Panc1 (cell line): ENCODE data around the gene TXNIP. TPM values are rescaled to one million over a fixed set of nuclear protein-coding genes. Genes with fewer than 3 reads are reported as not detected.
A peak's percentile ranks its signal among the peaks of the same experiment; 100 is the strongest.

Source experiments
- ATAC-seq: fragments of 200-7000 bp; cut with Tn5 transposase; 2 replicates; pipeline ENCODE4 v1.9.1; 2020; ENCODE audit warnings: mild to moderate bottlenecking, moderate library complexity
- BruUV-seq: library from RNA; stranded (reverse); fragments of 400-500 nt; replicated peaks from 2 replicates; lab custom pipeline; 2021; lab: Mats Ljungman, UMichigan
- CTCF ChIA-PET: fragments of 300-600 bp; sonication (Branson Sonifier 250); formaldehyde crosslinking; loops from one replicate; lab custom pipeline; 2022; ENCODE audit warnings: antibody characterized with exemption; lab: Charles Lee
- POLR2A ChIA-PET: fragments of 300-600 bp; sonication (Branson Sonifier 250); formaldehyde crosslinking; loops from one replicate; lab custom pipeline; 2022; ENCODE audit warnings: antibody characterized with exemption; lab: Charles Lee
- DNase-seq: peaks from one replicate; pipeline ENCODE4 v3.0.0-alpha.2; 2010; ENCODE audit warnings: low read depth, low spot score
- H3K27ac ChIP-seq: 2 replicates; pipeline ENCODE4 v1.5.1; 2011; ENCODE audit warnings: mild to moderate bottlenecking, low read length, inconsistent platforms
- H3K27me3 ChIP-seq: fragments of 200-500 bp; sonication (Bioruptor generic); 2 replicates; pipeline ENCODE4 v1.6.0; 2014; ENCODE audit warnings: low read length, inconsistent platforms; ENCODE audit not compliant: control insufficient read depth, insufficient read depth
- H3K36me3 ChIP-seq: fragments of 200-500 bp; sonication (Bioruptor generic); 2 replicates; pipeline ENCODE4 v1.5.1; 2014; ENCODE audit warnings: inconsistent platforms, mild to moderate bottlenecking, low read length, moderate library complexity; ENCODE audit not compliant: control insufficient read depth, insufficient read depth
- H3K4me1 ChIP-seq: 2 replicates; pipeline ENCODE4 v1.5.1; 2011; ENCODE audit warnings: inconsistent platforms, mild to moderate bottlenecking, low read length, moderate library complexity; ENCODE audit not compliant: control insufficient read depth, insufficient read depth
- H3K4me3 ChIP-seq, 2 experiments: 2 replicates each; pipeline ENCODE4 v1.5.1; 2011 to 2012; ENCODE audit warnings: low read depth in 2 of 2, low read length in 2 of 2, mild to moderate bottlenecking in 2 of 2, inconsistent platforms in 1 of 2, moderate library complexity in 1 of 2
- H3K9me3 ChIP-seq: fragments of 200-500 bp; sonication (Bioruptor generic); 2 replicates; pipeline ENCODE4 v1.5.1; 2014; ENCODE audit warnings: low read depth, mild to moderate bottlenecking, inconsistent platforms, low read length, moderate library complexity; ENCODE audit not compliant: control insufficient read depth, insufficient read depth
- CTCF ChIP-seq: fragments of 450-650 bp; IDR thresholded peaks from 2 replicates; pipeline ENCODE4 v1.5.1; 2017; ENCODE audit warnings: mild to moderate bottlenecking
- POLR2AphosphoS5 ChIP-seq: IDR thresholded peaks from 2 replicates; pipeline ENCODE4 v1.6.1; 2012; ENCODE audit warnings: mild to moderate bottlenecking, low read depth, low read length, moderate library complexity
- REST ChIP-seq, 2 experiments: IDR thresholded peaks; 2 replicates each; pipeline ENCODE4 v1.6.1; 2011 to 2012; ENCODE audit warnings: low read depth in 2 of 2, control low read depth in 1 of 2, low read length in 1 of 2, mild to moderate bottlenecking in 1 of 2, moderate library complexity in 1 of 2; ENCODE audit not compliant: insufficient read depth in 1 of 2
- SIN3A ChIP-seq: IDR thresholded peaks from 2 replicates; pipeline ENCODE4 v1.6.1; 2012; ENCODE audit warnings: low read depth, mild to moderate bottlenecking, low read length, moderate library complexity, borderline replicate concordance; ENCODE audit not compliant: insufficient read depth
- TCF7L2 ChIP-seq: IDR thresholded peaks from 2 replicates; pipeline ENCODE4 v1.6.1; 2011; ENCODE audit warnings: mild to moderate bottlenecking, low read depth, low read length, inconsistent platforms
- in situ Hi-C: cut with HindIII; loops from 2 replicates; pipeline ENCODE4 v1.10.0; 2016; ENCODE audit warnings: low sequenced_read_pairs, low pct_unique_long_range_greater_than_20kb
- intact Hi-C: fragments of 100-400 bp; cut with micrococcal nuclease; formaldehyde crosslinking; loops from one replicate; pipeline ENCODE4 v1.10.0; 2022; ENCODE audit not compliant: unreplicated experiment
- total RNA-seq: library from RNA; stranded (reverse); gene quantifications from one replicate; pipeline ENCODE4 v1.2.1, GENCODE V29; 2021; ENCODE audit not compliant: unreplicated experiment

Gene TXNIP
- total RNA-seq, 1 experiment from 2014 or later = 15.2 TPM

- no peak overlapping the region for H3K27ac ChIP-seq
- DNase-seq (no peak), ATAC-seq (no peak)
- in situ Hi-C loops = no loop called here
- intact Hi-C loops = loop anchor here (5.0 kb wide), 3 partner anchors 36 to 166 kb away; partner anchors contain the start of gene NUDT17
- H3K9me3 ChIP-seq = no peaks in the 10 kb centered on the region
- no peak for TF ChIP-seq CTCF
- no peak for TF ChIP-seq POLR2AphosphoS5
- no peak for TF ChIP-seq TCF7L2
- no peak for TF ChIP-seq SIN3A
- no peak for TF ChIP-seq REST (IDR thresholded peaks at IDR 0.05; ENCODE audit: insufficient read depth in 1 of 2, low read depth in 2 of 2, low read length in 1 of 2)
- H3K4me1 ChIP-seq = no peaks in the 10 kb centered on the region
- BruUV-seq = no TSS peak
- CTCF ChIA-PET = interaction anchor here (0.8 kb wide), 1 partner anchor 168 kb away, joined by 5 read pairs; the partner anchor contains the start of gene NUDT17
- H3K4me3 ChIP-seq = no peak overlapping the region
- H3K27me3 ChIP-seq = peaks cover 2% of the 10 kb centered on the region; the same call in 1 of the 2 replicates
- POLR2A ChIA-PET = no interaction called here
- H3K36me3 ChIP-seq = no peaks in the 10 kb centered on the region
Observed at GRCh38 chr1:146013559-146013922, 17.2 kb upstream of the TXNIP start.

- intact Hi-C loops (loop anchor here (5.0 kb wide), 3 partner anchors 36 to 166 kb away; partner anchors contain the start of gene NUDT17), in situ Hi-C loops (no loop called here)
- no peak overlapping the region for H3K27ac ChIP-seq
- no peaks in the 10 kb centered on the region for H3K4me1 ChIP-seq
- BruUV-seq = no TSS peak
- no peak overlapping the region for H3K4me3 ChIP-seq
- ATAC-seq (peak; percentile 74; the same call in 1 of the 2 replicates), DNase-seq (peak; percentile 74)
- peaks cover 2% of the 10 kb centered on the region; the same call in 1 of the 2 replicates for H3K27me3 ChIP-seq
- H3K36me3 ChIP-seq = no peaks in the 10 kb centered on the region
- POLR2A ChIA-PET = no interaction called here
- H3K9me3 ChIP-seq = no peaks in the 10 kb centered on the region
- CTCF ChIA-PET = interaction anchor here (0.8 to 1.3 kb wide), 5 partner anchors 35 to 168 kb away, joined by 3 to 24 read pairs (median 7); partner anchors contain the start of gene NUDT17
- TF ChIP-seq CTCF = peak; percentile 78; the same call in 1 of the 2 replicates
- TF ChIP-seq REST (IDR thresholded peaks at IDR 0.05; ENCODE audit: insufficient read depth in 1 of 2, low read depth in 2 of 2, low read length in 1 of 2) = no peak
Observed at GRCh38 chr1:146012703-146013558, 16.6 kb upstream of the TXNIP start.
